ENCODE data around the gene PPP1R3G.

DNA sequence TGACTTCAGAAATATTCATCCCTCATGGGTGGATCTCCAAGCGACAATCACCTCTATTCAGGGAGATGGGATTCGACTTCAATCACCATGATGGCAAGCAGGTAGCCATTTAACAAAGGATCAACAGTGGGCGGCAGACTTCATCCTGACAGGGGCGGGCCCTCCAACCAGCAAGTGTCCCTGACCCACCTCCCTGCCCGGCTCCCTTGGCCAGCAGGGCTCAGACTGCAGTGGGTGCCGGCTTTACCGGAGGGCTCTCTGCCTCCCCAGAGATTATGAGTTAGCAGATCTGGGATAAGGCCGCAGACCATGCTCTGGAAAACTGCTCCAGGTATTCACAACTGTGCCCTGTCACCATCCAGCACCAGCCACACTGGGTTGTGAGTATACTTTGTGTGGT, 39.4 kb downstream of the PPP1R3G start:
- TF ChIP-seq, protein P1, sequence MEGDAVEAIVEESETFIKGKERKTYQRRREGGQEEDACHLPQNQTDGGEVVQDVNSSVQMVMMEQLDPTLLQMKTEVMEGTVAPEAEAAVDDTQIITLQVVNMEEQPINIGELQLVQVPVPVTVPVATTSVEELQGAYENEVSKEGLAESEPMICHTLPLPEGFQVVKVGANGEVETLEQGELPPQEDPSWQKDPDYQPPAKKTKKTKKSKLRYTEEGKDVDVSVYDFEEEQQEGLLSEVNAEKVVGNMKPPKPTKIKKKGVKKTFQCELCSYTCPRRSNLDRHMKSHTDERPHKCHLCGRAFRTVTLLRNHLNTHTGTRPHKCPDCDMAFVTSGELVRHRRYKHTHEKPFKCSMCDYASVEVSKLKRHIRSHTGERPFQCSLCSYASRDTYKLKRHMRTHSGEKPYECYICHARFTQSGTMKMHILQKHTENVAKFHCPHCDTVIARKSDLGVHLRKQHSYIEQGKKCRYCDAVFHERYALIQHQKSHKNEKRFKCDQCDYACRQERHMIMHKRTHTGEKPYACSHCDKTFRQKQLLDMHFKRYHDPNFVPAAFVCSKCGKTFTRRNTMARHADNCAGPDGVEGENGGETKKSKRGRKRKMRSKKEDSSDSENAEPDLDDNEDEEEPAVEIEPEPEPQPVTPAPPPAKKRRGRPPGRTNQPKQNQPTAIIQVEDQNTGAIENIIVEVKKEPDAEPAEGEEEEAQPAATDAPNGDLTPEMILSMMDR (IDR thresholded peaks at IDR 0.05): no peak
- TF ChIP-seq POLR2A (IDR thresholded peaks at IDR 0.05): no peak

Data from vagina (tissue), 2 donors.